HepG2 (cell line): Measurements from ENCODE around the gene DNAJB11. TPM values are rescaled to one million over a fixed set of nuclear protein-coding genes. Genes with fewer than 3 reads are reported as not detected.

Source experiments
- EED ChIP-seq: sonication (generic); formaldehyde crosslinking; IDR thresholded peaks from 2 replicates; pipeline ENCODE4 v1.5.0; 2020; ENCODE audit warnings: mild to moderate bottlenecking, missing genetic modification reagents
- ELF3 ChIP-seq: IDR thresholded peaks from 2 replicates; pipeline ENCODE4 v1.6.1; 2016; ENCODE audit warnings: missing genetic modification reagents, missing compliant biosample characterization
- FOXC1 ChIP-seq: sonication (generic); formaldehyde crosslinking; IDR thresholded peaks from 2 replicates; pipeline ENCODE4 v1.8.0; 2022; ENCODE audit warnings: mild to moderate bottlenecking, missing genetic modification reagents, borderline replicate concordance
- HDAC2 ChIP-seq: sonication (generic); formaldehyde crosslinking; IDR thresholded peaks from 2 replicates; pipeline ENCODE4 v1.4.0; 2020; ENCODE audit warnings: missing genetic modification reagents
- HOXA9 ChIP-seq: sonication (generic); formaldehyde crosslinking; IDR thresholded peaks from 2 replicates; pipeline ENCODE4 v1.8.1; 2022; ENCODE audit warnings: missing genetic modification reagents, mild to moderate bottlenecking, moderate library complexity, borderline replicate concordance
- KDM5B ChIP-seq: sonication (generic); formaldehyde crosslinking; IDR thresholded peaks from 2 replicates; pipeline ENCODE4 v1.4.0; 2020; ENCODE audit warnings: missing genetic modification reagents, mild to moderate bottlenecking, borderline replicate concordance
- KLF15 ChIP-seq: sonication (generic); formaldehyde crosslinking; IDR thresholded peaks from 2 replicates; pipeline ENCODE4 v1.8.1; 2023; ENCODE audit warnings: borderline replicate concordance, mild to moderate bottlenecking, inconsistent platforms, missing genetic modification reagents, mixed read lengths
- NCOR1 ChIP-seq: fragments of 200-600 bp; sonication (generic); IDR thresholded peaks from 2 replicates; pipeline ENCODE4 v1.7.0; 2017; ENCODE audit warnings: antibody characterized with exemption, low read length, borderline replicate concordance
- PHF20 ChIP-seq: sonication (generic); formaldehyde crosslinking; IDR thresholded peaks from 2 replicates; pipeline ENCODE4 v1.5.0; 2020; ENCODE audit warnings: mild to moderate bottlenecking, missing genetic modification reagents
- RXRA ChIP-seq: sonication (generic); formaldehyde crosslinking; IDR thresholded peaks from 2 replicates; pipeline ENCODE4 v1.5.1; 2020; ENCODE audit warnings: missing genetic modification reagents
- SATB2 ChIP-seq: sonication (generic); formaldehyde crosslinking; IDR thresholded peaks from 2 replicates; pipeline ENCODE4 v1.5.0; 2020; ENCODE audit warnings: missing genetic modification reagents
- SMYD3 ChIP-seq: sonication (generic); formaldehyde crosslinking; IDR thresholded peaks from 2 replicates; pipeline ENCODE4 v1.8.1; 2023; ENCODE audit warnings: mild to moderate bottlenecking, missing genetic modification reagents
- SOX13 ChIP-seq, 3 experiments: fragments of 450-650 bp in 1 of 3; sonication (generic) in 1 of 3; formaldehyde crosslinking in 1 of 3; IDR thresholded peaks in 2 of 3; conservative IDR thresholded peaks in 1 of 3; 2 replicates each; pipeline versions ENCODE4 v1.5.0 to v1.6.1; 2016 to 2020; ENCODE audit warnings: antibody characterized with exemption in 1 of 3, mild to moderate bottlenecking in 1 of 3, missing compliant biosample characterization in 1 of 3, missing genetic modification reagents in 1 of 3, moderate library complexity in 1 of 3
- TAF15 ChIP-seq: fragments of 200-400 bp; formaldehyde crosslinking; IDR thresholded peaks from one replicate; pipeline ENCODE4 v1.6.1; 2018; ENCODE audit warnings: mild to moderate bottlenecking, low read depth, low read length; ENCODE audit not compliant: poor library complexity, severe bottlenecking
- TEAD3 ChIP-seq: optimal IDR thresholded peaks from 2 replicates; pipeline ENCODE3; 2016; ENCODE audit warnings: borderline replicate concordance
- TOE1 ChIP-seq: sonication (generic); formaldehyde crosslinking; IDR thresholded peaks from 2 replicates; pipeline ENCODE4 v1.4.0; 2020; ENCODE audit warnings: mild to moderate bottlenecking, missing genetic modification reagents
- TSC22D2 ChIP-seq: sonication (generic); formaldehyde crosslinking; IDR thresholded peaks from 2 replicates; pipeline ENCODE4 v1.5.1; 2020; ENCODE audit warnings: missing genetic modification reagents, mild to moderate bottlenecking, borderline replicate concordance
- ZNF12 ChIP-seq: sonication (generic); formaldehyde crosslinking; IDR thresholded peaks from 2 replicates; pipeline ENCODE4 v1.5.0; 2020; ENCODE audit warnings: missing genetic modification reagents
- ZNF180 ChIP-seq: sonication (generic); formaldehyde crosslinking; IDR thresholded peaks from 2 replicates; pipeline ENCODE4 v1.4.0; 2020; ENCODE audit warnings: low read depth, missing genetic modification reagents, borderline replicate concordance
- ZNF556 ChIP-seq: sonication (generic); formaldehyde crosslinking; IDR thresholded peaks from 2 replicates; pipeline ENCODE4 v1.4.0; 2020; ENCODE audit warnings: mild to moderate bottlenecking, missing genetic modification reagents, borderline replicate concordance
- ZNF709 ChIP-seq: sonication (generic); formaldehyde crosslinking; IDR thresholded peaks from 2 replicates; pipeline ENCODE4 v1.5.0; 2020; ENCODE audit warnings: mild to moderate bottlenecking, missing genetic modification reagents
- ZNF747 ChIP-seq: sonication (generic); formaldehyde crosslinking; IDR thresholded peaks from 2 replicates; pipeline ENCODE4 v1.8.1; 2023; ENCODE audit warnings: missing genetic modification reagents, mild to moderate bottlenecking, borderline replicate concordance
- ZNF839 ChIP-seq: sonication (generic); formaldehyde crosslinking; IDR thresholded peaks from 2 replicates; pipeline ENCODE4 v1.4.0; 2020; ENCODE audit warnings: missing genetic modification reagents, mild to moderate bottlenecking, borderline replicate concordance
- ZNF879 ChIP-seq: sonication (generic); formaldehyde crosslinking; IDR thresholded peaks from 2 replicates; pipeline ENCODE4 v1.8.1; 2023; ENCODE audit warnings: missing genetic modification reagents
- polyA plus RNA-seq, 8 experiments: library from polyadenylated mRNA; depleted of rRNA in 3 of 8; stranded (reverse) in 7 of 8; unstranded in 1 of 8; fragments of >200 nt; fragmentation: Illumina TruSeq in 4 of 8; extraction: Trizol in 4 of 8; gene quantifications; 2 replicates each; pipeline versions ENCODE4 v1.2.1 to v1.2.3, GENCODE V29; 2011 to 2016; ENCODE audit warnings: low read depth in 4 of 8, missing spikeins in 1 of 8, mixed read lengths in 1 of 8; ENCODE audit not compliant: insufficient read depth in 1 of 8
- total RNA-seq, 5 experiments: library from RNA; depleted of rRNA; stranded (reverse); fragments of >200 nt; fragmentation: Illumina TruSeq; extraction: Trizol; gene quantifications; 2 replicates each; pipeline ENCODE4 v1.2.3, GENCODE V29; 2016; ENCODE audit warnings: low read depth in 1 of 5
- TF ChIP-seq, protein P1 (sequence below): sonication (generic); formaldehyde crosslinking; IDR thresholded peaks from 2 replicates; pipeline ENCODE4 v1.5.1; 2020; ENCODE audit warnings: missing genetic modification reagents, mild to moderate bottlenecking, borderline replicate concordance
- TF ChIP-seq, protein P2 (sequence below), 2 experiments: sonication (generic) in 1 of 2; formaldehyde crosslinking in 1 of 2; IDR thresholded peaks; 2 replicates each; pipeline versions ENCODE4 v1.4.0 to v1.6.1; 2018 to 2020; ENCODE audit warnings: missing genetic modification reagents in 2 of 2, borderline replicate concordance in 1 of 2, low read depth in 1 of 2, mild to moderate bottlenecking in 1 of 2, missing biosample characterization in 1 of 2

The DNAJB11 gene
- total and polyA plus RNA-seq, 2 of the 13 experiments (the other 11 are each of a cell fraction or from before 2014, with no cell fraction given): 41.0 to 132 TPM

DNA sequence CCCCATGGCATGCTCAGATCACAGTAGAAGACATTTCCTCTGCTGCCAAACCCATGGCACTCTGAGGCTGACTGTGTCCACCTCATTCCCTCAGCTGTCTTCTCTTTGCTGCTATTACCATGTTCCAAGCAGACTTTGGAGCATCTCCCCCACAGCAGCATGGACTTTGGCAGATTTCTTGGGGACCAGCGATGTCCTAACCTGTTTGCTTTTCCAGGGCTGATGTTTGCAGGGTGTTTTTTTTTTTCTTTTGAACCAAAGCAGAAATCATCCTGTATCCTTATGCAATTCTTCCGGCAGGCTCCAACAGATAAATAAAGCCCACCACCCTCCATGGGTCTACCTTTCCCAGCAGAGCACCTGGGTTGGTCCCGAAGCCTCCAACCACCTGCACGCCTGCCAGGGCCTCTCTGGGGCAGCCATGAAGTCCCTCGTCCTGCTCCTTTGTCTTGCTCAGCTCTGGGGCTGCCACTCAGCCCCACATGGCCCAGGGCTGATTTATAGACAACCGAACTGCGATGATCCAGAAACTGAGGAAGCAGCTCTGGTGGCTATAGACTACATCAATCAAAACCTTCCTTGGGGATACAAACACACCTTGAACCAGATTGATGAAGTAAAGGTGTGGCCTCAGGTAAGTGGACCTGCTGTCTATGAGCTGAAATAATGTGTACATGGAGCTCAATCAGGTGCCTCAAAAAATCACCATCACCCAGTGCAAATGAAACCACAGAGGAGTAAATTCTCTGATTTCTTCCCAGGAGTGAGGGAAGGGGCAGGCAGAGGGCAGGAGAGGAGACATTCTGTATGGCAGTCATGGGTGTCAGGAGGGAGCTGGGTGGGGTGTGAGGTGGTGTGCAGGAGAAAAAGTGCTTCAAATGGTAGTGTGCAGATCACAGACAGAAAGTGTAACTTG is 42.5 kb downstream of the DNAJB11 start, which contains the start of gene AHSG (continued):
- TF ChIP-seq RXRA (CRISPR knock-in tag) (peak; percentile 83), ZNF747 (CRISPR knock-in tag) (peak; percentile 90; the same call in 1 of the 2 replicates), NCOR1 (peak; percentile 98), SMYD3 (CRISPR knock-in tag) (peak; percentile 75), SOX13 (IDR thresholded peaks at IDR 0.05) (peak; percentile 80), SOX13 (CRISPR knock-in tag; conservative IDR thresholded peaks at IDR 0.05 in 1 of 2, IDR thresholded peaks at IDR 0.05 in 1 of 2) (peak in 1 of 2 experiments; percentile 88; a peak in 2 of 4 replicates), TAF15 (no peak), KDM5B (CRISPR knock-in tag) (peak; percentile 82), HDAC2 (CRISPR knock-in tag) (peak; percentile 98), ZNF12 (CRISPR knock-in tag) (peak; percentile 58; the same call in 1 of the 2 replicates), ZNF879 (CRISPR knock-in tag) (peak; percentile 80), SATB2 (CRISPR knock-in tag) (peak; percentile 91), TEAD3 (CRISPR knock-in tag) (peak; percentile 60), ZNF709 (CRISPR knock-in tag) (no peak), TSC22D2 (CRISPR knock-in tag) (peak; percentile 58; the same call in 1 of the 2 replicates), KLF15 (CRISPR knock-in tag) (peak; percentile 78; the same call in 1 of the 2 replicates), PHF20 (CRISPR knock-in tag) (no peak), ZNF839 (no peak), ZNF180 (CRISPR knock-in tag) (no peak), TOE1 (peak; percentile 93), ELF3 (CRISPR knock-in tag) (peak; percentile 87), ZNF556 (CRISPR knock-in tag) (peak; percentile 28), EED (peak; percentile 56; the same call in 1 of the 2 replicates), HOXA9 (CRISPR knock-in tag) (0 out of 2 replicates have a peak, but pooled peaks have one; percentile 3), FOXC1 (peak; percentile 42; the same call in 1 of the 2 replicates)
- TF ChIP-seq, protein P1, sequence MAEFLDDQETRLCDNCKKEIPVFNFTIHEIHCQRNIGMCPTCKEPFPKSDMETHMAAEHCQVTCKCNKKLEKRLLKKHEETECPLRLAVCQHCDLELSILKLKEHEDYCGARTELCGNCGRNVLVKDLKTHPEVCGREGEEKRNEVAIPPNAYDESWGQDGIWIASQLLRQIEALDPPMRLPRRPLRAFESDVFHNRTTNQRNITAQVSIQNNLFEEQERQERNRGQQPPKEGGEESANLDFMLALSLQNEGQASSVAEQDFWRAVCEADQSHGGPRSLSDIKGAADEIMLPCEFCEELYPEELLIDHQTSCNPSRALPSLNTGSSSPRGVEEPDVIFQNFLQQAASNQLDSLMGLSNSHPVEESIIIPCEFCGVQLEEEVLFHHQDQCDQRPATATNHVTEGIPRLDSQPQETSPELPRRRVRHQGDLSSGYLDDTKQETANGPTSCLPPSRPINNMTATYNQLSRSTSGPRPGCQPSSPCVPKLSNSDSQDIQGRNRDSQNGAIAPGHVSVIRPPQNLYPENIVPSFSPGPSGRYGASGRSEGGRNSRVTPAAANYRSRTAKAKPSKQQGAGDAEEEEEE: no peak
- TF ChIP-seq, protein P2, sequence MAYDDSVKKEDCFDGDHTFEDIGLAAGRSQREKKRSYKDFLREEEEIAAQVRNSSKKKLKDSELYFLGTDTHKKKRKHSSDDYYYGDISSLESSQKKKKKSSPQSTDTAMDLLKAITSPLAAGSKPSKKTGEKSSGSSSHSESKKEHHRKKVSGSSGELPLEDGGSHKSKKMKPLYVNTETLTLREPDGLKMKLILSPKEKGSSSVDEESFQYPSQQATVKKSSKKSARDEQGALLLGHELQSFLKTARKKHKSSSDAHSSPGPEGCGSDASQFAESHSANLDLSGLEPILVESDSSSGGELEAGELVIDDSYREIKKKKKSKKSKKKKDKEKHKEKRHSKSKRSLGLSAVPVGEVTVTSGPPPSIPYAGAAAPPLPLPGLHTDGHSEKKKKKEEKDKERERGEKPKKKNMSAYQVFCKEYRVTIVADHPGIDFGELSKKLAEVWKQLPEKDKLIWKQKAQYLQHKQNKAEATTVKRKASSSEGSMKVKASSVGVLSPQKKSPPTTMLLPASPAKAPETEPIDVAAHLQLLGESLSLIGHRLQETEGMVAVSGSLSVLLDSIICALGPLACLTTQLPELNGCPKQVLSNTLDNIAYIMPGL (CRISPR knock-in tag; IDR thresholded peaks at IDR 0.05; ENCODE audit: borderline replicate concordance in 1 of 2, low read depth in 1 of 2): peak; percentile 32 to 38; a peak in 3 of 4 replicates
